Measurements from ENCODE around the gene MAST1.
"Not testable (repeated sequence)": the region's sequence is repeated elsewhere in the genome, so short reads cannot be mapped to it uniquely, and the experiment has no call there.

Gene MAST1

DNA sequence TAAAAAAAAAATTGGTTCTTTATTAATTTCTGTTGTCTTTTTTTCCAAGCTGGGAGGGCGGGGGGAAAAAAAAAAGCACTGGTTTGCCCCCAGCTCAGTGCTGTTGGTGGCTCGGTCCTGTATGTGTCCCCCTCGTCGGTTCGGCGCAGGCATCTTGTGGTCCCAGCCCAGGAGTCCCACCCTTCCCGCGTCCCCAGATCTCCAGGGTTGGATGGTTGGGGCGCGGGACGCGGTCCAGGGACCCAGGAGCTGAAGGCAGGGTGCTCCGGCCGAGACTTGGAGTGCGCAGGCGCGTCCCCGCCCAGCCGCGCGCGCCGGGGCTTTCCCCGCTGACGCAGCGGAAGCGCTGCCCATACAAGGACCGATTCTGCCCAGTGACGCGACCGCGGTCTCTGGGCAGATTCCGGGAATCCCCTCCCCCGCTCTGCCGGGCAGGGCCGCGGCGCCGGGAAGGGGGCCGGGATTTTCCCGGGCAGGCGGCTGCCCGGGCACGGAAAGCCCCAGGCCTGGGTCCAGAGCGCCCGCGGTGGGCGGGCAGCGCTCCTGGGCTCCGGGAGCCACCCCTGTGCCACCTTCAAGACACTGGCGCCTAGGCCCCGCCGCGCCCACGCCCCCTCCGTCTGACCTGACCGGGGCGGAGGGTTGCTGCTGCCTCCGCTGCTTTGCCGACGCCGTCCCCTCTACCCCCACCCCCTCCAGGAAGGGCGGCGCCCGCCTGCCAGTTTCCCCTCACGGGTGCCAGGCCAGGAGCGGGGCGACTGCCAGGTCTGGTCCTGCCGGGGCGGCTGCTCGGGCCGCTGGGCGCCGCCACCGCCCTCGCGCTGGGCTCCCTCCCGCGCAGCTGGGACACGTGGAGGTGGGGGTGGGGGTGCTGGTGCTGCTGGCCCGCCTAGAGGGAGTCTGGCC lies 44.8 kb upstream of the MAST1 start:
- Histone ChIP-seq H3K4me3 (ENCODE audit: low read length) (peak overlapping the region; percentile 73), H3K4me1 (ENCODE audit: insufficient read depth, low read length) (peaks cover 30% of the 10 kb centered on the region), H3K27me3 (ENCODE audit: insufficient read depth, low read length) (peaks cover 28% of the 10 kb centered on the region), H3K9me3 (ENCODE audit: insufficient read depth, low read depth, low read length) (no peaks in the 10 kb centered on the region), H3K27ac (ENCODE audit: low read depth, low read length) (peak overlapping the region; percentile 93), H3K9ac (ENCODE audit: low read depth, low read length) (peak overlapping the region; percentile 87), H3K36me3 (ENCODE audit: insufficient read depth, low read length) (peaks cover 7% of the 10 kb centered on the region; the same call in 1 of the 2 replicates)
- WGBS: under 1% methylated on average over 81 of the region's 81 CpGs

- H3K9ac ChIP-seq (ENCODE audit: low read depth, low read length): peak overlapping the region; percentile 87
Measured at GRCh38 chr19:12794196-12794941, 43.9 kb upstream of the MAST1 start.

DNA sequence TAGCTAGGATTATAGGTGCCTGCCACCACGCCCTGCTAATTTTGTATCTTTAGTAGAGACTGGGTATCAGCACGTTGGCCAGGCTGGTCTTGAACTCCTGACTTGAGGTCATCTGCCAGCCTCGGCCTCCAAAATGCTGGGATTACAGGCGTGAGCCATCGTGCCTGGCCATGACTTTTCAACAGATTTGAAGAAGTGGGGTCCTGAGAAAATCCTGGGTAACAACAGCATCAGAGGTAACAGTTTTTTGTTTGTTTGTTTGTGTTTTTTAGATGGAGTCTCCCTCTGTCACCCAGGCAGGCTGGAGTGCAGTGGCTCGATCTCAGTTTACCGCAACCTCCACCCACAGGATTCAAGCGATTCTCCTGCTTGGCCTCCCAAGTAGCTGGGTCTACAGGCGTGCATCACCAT lies 43.3 kb upstream of the MAST1 start:
- H3K36me3 ChIP-seq (ENCODE audit: insufficient read depth, low read length): peaks cover 19% of the 10 kb centered on the region
- WGBS: 95% methylated on average over 9 of the region's 9 CpGs
- peaks cover 28% of the 10 kb centered on the region for H3K27me3 ChIP-seq (ENCODE audit: insufficient read depth, low read length)
- H3K9me3 ChIP-seq (ENCODE audit: insufficient read depth, low read depth, low read length): no peaks in the 10 kb centered on the region
- H3K27ac ChIP-seq (ENCODE audit: low read depth, low read length): no peak overlapping the region
- H3K4me3 ChIP-seq (ENCODE audit: low read length): no peak overlapping the region
- H3K4me1 ChIP-seq (ENCODE audit: insufficient read depth, low read length): peaks cover 22% of the 10 kb centered on the region
- H3K9ac ChIP-seq (ENCODE audit: low read depth, low read length): no peak overlapping the region

More at GRCh38 chr19:12794196-12794941, 43.9 kb upstream of the MAST1 start:
- H3K36me3 ChIP-seq (ENCODE audit: insufficient read depth, low read length): peaks cover 13% of the 10 kb centered on the region
- H3K27ac ChIP-seq (ENCODE audit: low read depth, low read length): peak overlapping the region; percentile 93
- 89% methylated on average over 6 of the region's 7 CpGs for WGBS
- H3K27me3 ChIP-seq (ENCODE audit: insufficient read depth, low read length): peaks cover 28% of the 10 kb centered on the region
- no peaks in the 10 kb centered on the region for H3K9me3 ChIP-seq (ENCODE audit: insufficient read depth, low read depth, low read length)
- peak overlapping the region; percentile 73 for H3K4me3 ChIP-seq (ENCODE audit: low read length)
- peaks cover 22% of the 10 kb centered on the region for H3K4me1 ChIP-seq (ENCODE audit: insufficient read depth, low read length)

DNA sequence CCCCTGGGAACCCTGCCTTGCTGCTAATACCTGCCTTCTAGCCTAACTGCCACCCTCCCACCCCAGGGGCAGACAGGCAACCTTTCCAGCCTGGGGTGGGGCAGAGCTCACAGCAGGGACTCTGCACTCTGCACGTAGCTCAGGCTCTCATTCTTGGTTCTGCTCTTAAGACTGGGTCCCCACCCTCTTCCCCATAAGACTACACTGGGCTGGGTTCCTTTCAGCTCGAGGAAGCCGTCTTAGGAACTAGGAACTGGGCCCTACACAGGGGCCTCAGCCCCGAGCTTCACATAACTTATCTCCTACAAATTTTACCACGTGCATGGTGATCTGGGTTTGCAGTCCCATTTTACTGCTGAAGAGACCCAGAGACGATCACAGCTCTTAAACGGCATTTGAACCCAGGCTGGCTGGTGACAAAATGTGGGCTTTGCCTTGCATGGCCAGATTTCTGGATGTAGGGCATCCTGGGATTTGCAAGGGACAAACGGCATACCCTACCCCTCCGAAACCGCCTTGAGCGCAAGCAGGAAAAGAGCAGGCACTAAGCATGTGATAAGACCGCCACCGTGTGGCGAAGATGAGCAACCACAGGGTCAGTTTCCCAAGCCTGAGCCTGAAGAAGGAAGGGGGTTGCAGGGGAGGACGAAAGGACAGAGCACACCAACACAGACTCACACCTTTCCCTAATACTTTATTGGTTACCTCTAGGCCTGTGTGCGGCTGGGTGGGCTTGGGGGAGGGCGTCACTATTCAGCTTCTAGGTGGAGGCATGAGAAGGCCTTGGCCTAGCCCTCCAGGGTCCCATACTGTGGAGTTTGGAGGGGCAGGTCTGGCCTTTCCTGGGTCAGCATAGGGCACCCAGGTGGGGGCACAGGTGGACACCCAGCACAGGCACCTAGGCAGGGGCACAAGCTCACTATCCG lies 41.9 kb upstream of the MAST1 start:
- 18% methylated on average over 17 of the region's 18 CpGs for WGBS
- H3K36me3 ChIP-seq (ENCODE audit: insufficient read depth, low read length): peaks cover 26% of the 10 kb centered on the region
- H3K4me1 ChIP-seq (ENCODE audit: insufficient read depth, low read length): peaks cover 18% of the 10 kb centered on the region
- peaks cover 16% of the 10 kb centered on the region for H3K27me3 ChIP-seq (ENCODE audit: insufficient read depth, low read length)
- no peak overlapping the region for H3K9ac ChIP-seq (ENCODE audit: low read depth, low read length)
- no peak overlapping the region for H3K4me3 ChIP-seq (ENCODE audit: low read length)
- no peak overlapping the region; the same call in 1 of the 2 replicates for H3K27ac ChIP-seq (ENCODE audit: low read depth, low read length)
- H3K9me3 ChIP-seq (ENCODE audit: insufficient read depth, low read depth, low read length): no peaks in the 10 kb centered on the region

DNA sequence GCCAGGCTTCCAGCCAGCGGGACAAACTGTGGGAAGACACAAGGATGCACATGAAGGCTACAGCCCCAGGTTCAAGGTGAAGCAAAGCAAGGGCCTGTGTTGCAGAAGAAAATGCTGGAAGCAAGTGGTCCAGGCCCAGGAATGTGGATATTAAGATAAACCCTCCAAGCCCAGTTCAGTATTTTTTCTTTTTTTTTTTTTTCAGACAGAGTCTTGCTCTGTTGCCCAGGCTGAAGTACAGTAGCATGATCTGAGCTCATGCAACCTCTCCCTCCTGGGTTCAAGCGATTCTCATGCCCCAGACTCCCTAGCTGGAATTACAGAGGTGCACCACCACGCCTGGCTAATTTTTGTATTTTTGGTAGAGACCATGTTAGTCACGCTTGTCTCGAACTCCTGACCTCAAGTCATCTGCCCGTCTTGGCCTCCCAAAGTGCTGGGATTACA lies 41.2 kb upstream of the MAST1 start:
- H3K27me3 ChIP-seq (ENCODE audit: insufficient read depth, low read length): peaks cover 10% of the 10 kb centered on the region
- H3K36me3 ChIP-seq (ENCODE audit: insufficient read depth, low read length): peaks cover 26% of the 10 kb centered on the region
- H3K4me3 ChIP-seq (ENCODE audit: low read length): no peak overlapping the region
- H3K9ac ChIP-seq (ENCODE audit: low read depth, low read length): no peak overlapping the region
- 97% methylated on average over 6 of the region's 6 CpGs for WGBS
- no peak overlapping the region for H3K27ac ChIP-seq (ENCODE audit: low read depth, low read length)
- no peaks in the 10 kb centered on the region for H3K9me3 ChIP-seq (ENCODE audit: insufficient read depth, low read depth, low read length)
- peaks cover 18% of the 10 kb centered on the region for H3K4me1 ChIP-seq (ENCODE audit: insufficient read depth, low read length)

DNA sequence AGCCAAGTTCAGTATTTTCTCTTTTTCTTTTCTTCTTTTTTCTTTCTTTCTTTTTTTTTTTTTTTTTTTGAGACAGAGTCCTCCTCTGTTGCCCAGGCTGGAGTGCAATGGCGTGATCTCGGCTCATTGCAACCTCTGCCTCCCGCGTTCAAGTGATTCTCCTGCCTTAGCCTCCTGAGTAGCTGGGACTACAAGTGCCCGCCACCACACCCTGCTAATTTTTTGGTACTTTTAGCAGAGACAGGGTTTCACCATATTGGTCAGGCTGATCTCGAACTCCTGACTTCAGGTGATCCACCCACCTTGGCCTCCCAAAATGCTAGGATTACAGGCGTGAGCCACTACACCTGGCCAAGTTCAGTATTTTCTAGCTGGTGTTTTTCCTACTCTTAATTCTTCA lies 40.7 kb upstream of the MAST1 start:
- not testable (repeated sequence) for H3K27me3 ChIP-seq (ENCODE audit: insufficient read depth, low read length); H3K9ac ChIP-seq (ENCODE audit: low read depth, low read length); H3K4me3 ChIP-seq (ENCODE audit: low read length); H3K9me3 ChIP-seq (ENCODE audit: insufficient read depth, low read depth, low read length); H3K27ac ChIP-seq (ENCODE audit: low read depth, low read length)
- H3K36me3 ChIP-seq (ENCODE audit: insufficient read depth, low read length): peaks cover 26% of the 10 kb centered on the region
- WGBS: 93% methylated on average over 7 of the region's 7 CpGs
- H3K4me1 ChIP-seq (ENCODE audit: insufficient read depth, low read length): peaks cover 18% of the 10 kb centered on the region

DNA sequence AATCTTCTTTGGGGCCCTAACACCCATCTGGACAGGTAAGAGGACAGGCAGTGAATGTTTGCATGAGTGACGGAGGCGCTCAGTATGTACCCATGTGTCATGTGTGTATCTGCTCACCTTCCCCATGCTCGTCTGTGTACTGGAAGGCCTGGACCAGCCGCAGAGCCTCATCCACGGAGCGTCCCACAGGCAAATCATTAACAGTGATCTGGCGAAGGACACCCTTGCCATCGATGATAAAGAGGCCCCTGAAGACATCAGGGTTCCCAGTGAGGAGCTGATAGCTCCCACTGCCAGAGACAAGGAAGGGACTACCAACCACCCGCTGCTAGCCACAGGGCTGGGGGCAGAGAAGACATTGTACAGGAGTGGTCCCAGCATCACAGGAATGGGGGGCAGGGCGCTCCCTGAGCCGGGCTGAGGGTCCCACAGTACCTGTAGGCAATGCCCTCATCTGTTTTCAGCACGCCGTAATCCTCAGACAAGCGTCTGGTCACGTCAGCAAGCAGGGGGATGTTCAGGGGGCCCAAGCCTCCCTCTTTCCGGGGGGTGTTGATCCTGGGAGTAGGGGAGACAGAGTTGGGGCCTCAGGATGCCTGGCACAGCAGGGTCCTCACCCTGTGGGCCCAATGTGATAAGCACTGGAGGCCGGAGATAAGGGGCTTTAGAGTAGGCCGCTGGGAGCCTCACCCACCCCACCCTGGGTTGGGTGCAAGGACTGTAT lies 38.4 kb upstream of the MAST1 start:
- Histone ChIP-seq H3K4me1 (ENCODE audit: insufficient read depth, low read length) (peaks cover 13% of the 10 kb centered on the region), H3K9ac (ENCODE audit: low read depth, low read length) (no peak overlapping the region), H3K4me3 (ENCODE audit: low read length) (peak overlapping the region; percentile 77; the same call in 1 of the 2 replicates)

DNA sequence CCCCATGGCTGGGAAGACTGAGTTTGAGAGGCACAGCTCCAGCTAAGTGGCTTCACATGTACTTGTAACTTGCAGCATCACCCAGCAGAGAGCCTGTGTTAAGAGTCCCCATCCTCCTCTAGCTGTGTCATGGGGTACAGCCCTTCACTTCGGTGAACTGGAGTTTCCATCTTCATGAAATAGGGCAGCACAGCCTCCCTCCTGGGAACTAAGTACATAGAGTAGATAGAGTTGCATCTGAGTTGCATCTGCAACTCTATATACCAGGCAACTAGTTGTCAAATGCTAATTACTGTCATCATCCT lies 37.9 kb upstream of the MAST1 start:
- peaks cover 26% of the 10 kb centered on the region for H3K36me3 ChIP-seq (ENCODE audit: insufficient read depth, low read length)
- H3K27me3 ChIP-seq (ENCODE audit: insufficient read depth, low read length): peaks cover 10% of the 10 kb centered on the region; the same call in 1 of the 2 replicates
- H3K27ac ChIP-seq (ENCODE audit: low read depth, low read length): no peak overlapping the region
- H3K4me3 ChIP-seq (ENCODE audit: low read length): peak overlapping the region; percentile 77
- no peaks in the 10 kb centered on the region for H3K9me3 ChIP-seq (ENCODE audit: insufficient read depth, low read depth, low read length)
- H3K9ac ChIP-seq (ENCODE audit: low read depth, low read length): peak overlapping the region; percentile 81; the same call in 1 of the 2 replicates
- 89% methylated on average over 1 of the region's 1 CpG for WGBS
- peaks cover 13% of the 10 kb centered on the region for H3K4me1 ChIP-seq (ENCODE audit: insufficient read depth, low read length)

More for the DNA sequence above, 38.4 kb upstream of the MAST1 start:
- no peaks in the 10 kb centered on the region for H3K9me3 ChIP-seq (ENCODE audit: insufficient read depth, low read depth, low read length)
- H3K27me3 ChIP-seq (ENCODE audit: insufficient read depth, low read length): peaks cover 10% of the 10 kb centered on the region; the same call in 1 of the 2 replicates
- 96% methylated on average over 18 of the region's 18 CpGs for WGBS
- H3K36me3 ChIP-seq (ENCODE audit: insufficient read depth, low read length): peaks cover 26% of the 10 kb centered on the region
- H3K27ac ChIP-seq (ENCODE audit: low read depth, low read length): no peak overlapping the region

- no peaks in the 10 kb centered on the region for H3K9me3 ChIP-seq (ENCODE audit: insufficient read depth, low read depth, low read length)
Measured at GRCh38 chr19:12800923-12801465, 37.3 kb upstream of the MAST1 start.

More at GRCh38 chr19:12800923-12801465, 37.3 kb upstream of the MAST1 start:
- peaks cover 26% of the 10 kb centered on the region for H3K36me3 ChIP-seq (ENCODE audit: insufficient read depth, low read length)
- WGBS: 4% methylated on average over 38 of the region's 38 CpGs
- peak overlapping the region; percentile 51; the same call in 1 of the 2 replicates for H3K27ac ChIP-seq (ENCODE audit: low read depth, low read length)
- peak overlapping the region; percentile 81 for H3K9ac ChIP-seq (ENCODE audit: low read depth, low read length)
- peaks cover 10% of the 10 kb centered on the region for H3K4me1 ChIP-seq (ENCODE audit: insufficient read depth, low read length)
- H3K4me3 ChIP-seq (ENCODE audit: low read length): peak overlapping the region; percentile 77
- peaks cover 10% of the 10 kb centered on the region; the same call in 1 of the 2 replicates for H3K27me3 ChIP-seq (ENCODE audit: insufficient read depth, low read length)

Measured in HUES64 (cell line).